K562 (cell line): Measurements from ENCODE around the gene CCDC17. TPM values are rescaled to one million over a fixed set of nuclear protein-coding genes. Genes with fewer than 3 reads are reported as not detected.

Source experiments
- ATF1 ChIP-seq, 2 experiments: fragments of 450-650 bp in 1 of 2; IDR thresholded peaks; 2 replicates each; pipeline ENCODE4 v1.6.1; 2016; ENCODE audit warnings: missing compliant biosample characterization in 1 of 2, missing genetic modification characterization in 1 of 2
- BRD4 ChIP-seq: fragments of 200-600 bp; sonication (generic); IDR thresholded peaks from 2 replicates; pipeline ENCODE4 v1.6.1; 2017; ENCODE audit warnings: inconsistent platforms
- CBX1 ChIP-seq: sonication (generic); IDR thresholded peaks from 2 replicates; pipeline ENCODE4 v1.6.1; 2016; ENCODE audit warnings: antibody characterized with exemption, low read depth, mild to moderate bottlenecking
- CBX2 ChIP-seq: fragments of 200-600 bp; sonication (generic); IDR thresholded peaks from one replicate; pipeline ENCODE4 v1.6.1; 2012; ENCODE audit warnings: mild to moderate bottlenecking, low read length, inconsistent platforms; ENCODE audit not compliant: insufficient read depth, poor library complexity, severe bottlenecking
- CEBPG ChIP-seq, 3 experiments: fragments of 200-800 bp in 1 of 3; sonication (Bioruptor generic) in 1 of 3; sonication (generic) in 1 of 3; formaldehyde crosslinking in 1 of 3; IDR thresholded peaks in 2 of 3; conservative IDR thresholded peaks in 1 of 3; 2 replicates each; pipeline versions ENCODE4 v1.6.1 to v1.8.0; 2016 to 2022; ENCODE audit warnings: missing compliant biosample characterization in 2 of 3, missing genetic modification characterization in 2 of 3, mild to moderate bottlenecking in 1 of 3, missing genetic modification reagents in 1 of 3
- FOXA3 ChIP-seq, 2 experiments: fragments of 450-650 bp in 1 of 2; sonication (generic) in 1 of 2; formaldehyde crosslinking; IDR thresholded peaks in 1 of 2; conservative IDR thresholded peaks in 1 of 2; 2 replicates each; pipeline versions ENCODE4 v1.4.0 to v1.8.0; 2020 to 2022; ENCODE audit warnings: mild to moderate bottlenecking in 2 of 2, missing genetic modification reagents in 1 of 2
- FOXP1 ChIP-seq: sonication (generic); formaldehyde crosslinking; IDR thresholded peaks from 2 replicates; pipeline ENCODE4 v1.8.0; 2022; ENCODE audit warnings: mild to moderate bottlenecking, missing genetic modification reagents
- MBD1 ChIP-seq: fragments of 250-450 bp; sonication (Bioruptor Pico); IDR thresholded peaks from 2 replicates; pipeline ENCODE4 v1.8.0; 2022; ENCODE audit warnings: inconsistent platforms
- MED1 ChIP-seq: sonication (generic); formaldehyde crosslinking; IDR thresholded peaks from 2 replicates; pipeline ENCODE4 v1.8.1; 2023; ENCODE audit warnings: missing genetic modification reagents, borderline replicate concordance
- MNT ChIP-seq, 2 experiments: fragments of 450-650 bp; conservative IDR thresholded peaks; 2 replicates each; pipeline ENCODE4 v1.6.1; 2017; ENCODE audit warnings: mild to moderate bottlenecking in 2 of 2, moderate library complexity in 2 of 2
- PHB2 ChIP-seq: fragments of 450-650 bp; IDR thresholded peaks from 2 replicates; pipeline ENCODE4 v1.6.1; 2017; ENCODE audit warnings: low read depth
- RFX1 ChIP-seq: fragments of 450-650 bp; IDR thresholded peaks from 2 replicates; pipeline ENCODE4 v1.6.1; 2016; ENCODE audit warnings: mild to moderate bottlenecking, moderate library complexity
- TCF7L2 ChIP-seq: fragments of 150-350 bp; IDR thresholded peaks from 2 replicates; pipeline ENCODE4 v1.6.1; 2016; ENCODE audit warnings: low read depth, mild to moderate bottlenecking, low read length, moderate library complexity
- XRCC4 ChIP-seq: IDR thresholded peaks from one replicate; pipeline ENCODE4 v1.6.1; 2011; ENCODE audit not compliant: insufficient read depth, insufficient read length; ENCODE audit errors: extremely low read depth
- ZSCAN32 ChIP-seq: fragments of 450-650 bp; formaldehyde crosslinking; IDR thresholded peaks from 2 replicates; pipeline ENCODE4 v1.4.0; 2020; ENCODE audit warnings: mild to moderate bottlenecking, moderate library complexity
- polyA plus RNA-seq, 8 experiments: library from polyadenylated mRNA; depleted of rRNA in 4 of 8; stranded (reverse) in 5 of 8; unstranded in 3 of 8; fragments of >200 nt; fragmentation: Nextera tagmentation in 2 of 8; fragmentation: Illumina TruSeq in 1 of 8; extraction: Ambion mirVana in 2 of 8; extraction: Trizol in 1 of 8; gene quantifications; 2 replicates each; pipeline versions ENCODE4 v1.2.1 to v1.2.3, GENCODE V29; 2011 to 2014; ENCODE audit warnings: inconsistent platforms in 1 of 8, missing spikeins in 1 of 8
- total RNA-seq, 7 experiments: library from RNA; depleted of rRNA in 6 of 7; stranded (reverse); fragments of >200 nt in 6 of 7; fragmentation: Illumina TruSeq in 2 of 7; extraction: Trizol in 2 of 7; gene quantifications; 2 replicates each; pipeline versions ENCODE4 v1.2.1 to v1.2.3, GENCODE V29; 2011 to 2021; ENCODE audit warnings: low replicate concordance in 1 of 7
- TF ChIP-seq, protein P1 (sequence below): IDR thresholded peaks from 3 replicates; pipeline ENCODE4 v1.6.1; 2011; ENCODE audit warnings: borderline replicate concordance, mild to moderate bottlenecking, moderate library complexity; ENCODE audit not compliant: insufficient read length; ENCODE audit errors: extremely low read depth
- TF ChIP-seq, protein P2 (sequence below): fragments of 450-650 bp; IDR thresholded peaks from 2 replicates; pipeline ENCODE4 v1.6.1; 2016; ENCODE audit warnings: missing biosample characterization, missing genetic modification characterization

CCDC17 gene
- total and polyA plus RNA-seq, 9 of the 15 experiments (the other 6 are each of a cell fraction or from before 2014, with no cell fraction given) = 0.20 to 2.4 (median 0.85) TPM

GRCh38 chr1:45584351-45585109 is 39.3 kb downstream of the CCDC17 start (continued):
- TF ChIP-seq ZSCAN32 (CRISPR knock-in tag) (no peak), CEBPG (CRISPR knock-in tag; IDR thresholded peaks at IDR 0.05) (no peak), CEBPG (tag; conservative IDR thresholded peaks at IDR 0.05 in 1 of 2, IDR thresholded peaks at IDR 0.05 in 1 of 2) (no peak), PHB2 (no peak), CBX2 (no peak), ATF1 (CRISPR knock-in tag; IDR thresholded peaks at IDR 0.05) (no peak), ATF1 (tag; IDR thresholded peaks at IDR 0.05) (no peak), MNT (conservative IDR thresholded peaks at IDR 0.05) (peak; percentile 70 to 81), BRD4 (peak; percentile 87; the same call in 1 of the 2 replicates), RFX1 (peak; percentile 82), FOXA3 (CRISPR knock-in tag; conservative IDR thresholded peaks at IDR 0.05 in 1 of 2, IDR thresholded peaks at IDR 0.05 in 1 of 2) (0 out of 4 replicates have a peak, but pooled peaks of 1 of the 2 experiments have one; percentile 10), XRCC4 (no peak), MED1 (CRISPR knock-in tag) (no peak), TCF7L2 (no peak), FOXP1 (CRISPR knock-in tag) (no peak), MBD1 (CRISPR knock-in tag) (no peak), CBX1 (no peak; the same call in 1 of the 2 replicates)
- TF ChIP-seq, protein P1, sequence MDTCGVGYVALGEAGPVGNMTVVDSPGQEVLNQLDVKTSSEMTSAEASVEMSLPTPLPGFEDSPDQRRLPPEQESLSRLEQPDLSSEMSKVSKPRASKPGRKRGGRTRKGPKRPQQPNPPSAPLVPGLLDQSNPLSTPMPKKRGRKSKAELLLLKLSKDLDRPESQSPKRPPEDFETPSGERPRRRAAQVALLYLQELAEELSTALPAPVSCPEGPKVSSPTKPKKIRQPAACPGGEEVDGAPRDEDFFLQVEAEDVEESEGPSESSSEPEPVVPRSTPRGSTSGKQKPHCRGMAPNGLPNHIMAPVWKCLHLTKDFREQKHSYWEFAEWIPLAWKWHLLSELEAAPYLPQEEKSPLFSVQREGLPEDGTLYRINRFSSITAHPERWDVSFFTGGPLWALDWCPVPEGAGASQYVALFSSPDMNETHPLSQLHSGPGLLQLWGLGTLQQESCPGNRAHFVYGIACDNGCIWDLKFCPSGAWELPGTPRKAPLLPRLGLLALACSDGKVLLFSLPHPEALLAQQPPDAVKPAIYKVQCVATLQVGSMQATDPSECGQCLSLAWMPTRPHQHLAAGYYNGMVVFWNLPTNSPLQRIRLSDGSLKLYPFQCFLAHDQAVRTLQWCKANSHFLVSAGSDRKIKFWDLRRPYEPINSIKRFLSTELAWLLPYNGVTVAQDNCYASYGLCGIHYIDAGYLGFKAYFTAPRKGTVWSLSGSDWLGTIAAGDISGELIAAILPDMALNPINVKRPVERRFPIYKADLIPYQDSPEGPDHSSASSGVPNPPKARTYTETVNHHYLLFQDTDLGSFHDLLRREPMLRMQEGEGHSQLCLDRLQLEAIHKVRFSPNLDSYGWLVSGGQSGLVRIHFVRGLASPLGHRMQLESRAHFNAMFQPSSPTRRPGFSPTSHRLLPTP = no peak
- TF ChIP-seq, protein P2, sequence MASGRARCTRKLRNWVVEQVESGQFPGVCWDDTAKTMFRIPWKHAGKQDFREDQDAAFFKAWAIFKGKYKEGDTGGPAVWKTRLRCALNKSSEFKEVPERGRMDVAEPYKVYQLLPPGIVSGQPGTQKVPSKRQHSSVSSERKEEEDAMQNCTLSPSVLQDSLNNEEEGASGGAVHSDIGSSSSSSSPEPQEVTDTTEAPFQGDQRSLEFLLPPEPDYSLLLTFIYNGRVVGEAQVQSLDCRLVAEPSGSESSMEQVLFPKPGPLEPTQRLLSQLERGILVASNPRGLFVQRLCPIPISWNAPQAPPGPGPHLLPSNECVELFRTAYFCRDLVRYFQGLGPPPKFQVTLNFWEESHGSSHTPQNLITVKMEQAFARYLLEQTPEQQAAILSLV (tag) = no peak
